MM.1S (cell line): Measurements from ENCODE around the gene PGRMC2.

Experiments used
- DNase-seq: peaks from one replicate; pipeline ENCODE4 v3.0.0-alpha.2; 2015
- H2AFZ ChIP-seq: fragments of 300-600 bp; sonication (generic); 2 replicates; pipeline ENCODE4 v1.6.0; 2016; ENCODE audit warnings: antibody characterized with exemption, low read length
- H3F3A ChIP-seq: fragments of 300-600 bp; sonication (generic); 2 replicates; pipeline ENCODE4 v1.6.1; 2016; ENCODE audit warnings: mild to moderate bottlenecking, antibody characterized with exemption, low read length, moderate library complexity, mixed read lengths; ENCODE audit not compliant: insufficient read depth
- H3K27ac ChIP-seq: fragments of 300-600 bp; sonication (generic); 2 replicates; pipeline ENCODE4 v1.5.1; 2016; ENCODE audit warnings: mild to moderate bottlenecking, low read length
- H3K27me3 ChIP-seq: fragments of 300-600 bp; sonication (generic); replicated peaks from 2 replicates; pipeline ENCODE4 v1.6.0; 2016; ENCODE audit warnings: low read length; ENCODE audit not compliant: insufficient read depth
- H3K36me3 ChIP-seq: fragments of 300-600 bp; sonication (generic); replicated peaks from 2 replicates; pipeline ENCODE4 v1.6.1; 2016; ENCODE audit warnings: mild to moderate bottlenecking, low read length, mixed read lengths; ENCODE audit not compliant: insufficient read depth
- H3K4me1 ChIP-seq: fragments of 300-600 bp; sonication (generic); 2 replicates; pipeline ENCODE4 v1.6.1; 2016; ENCODE audit warnings: low read length, mixed read lengths
- H3K4me2 ChIP-seq: fragments of 300-600 bp; sonication (generic); 2 replicates; pipeline ENCODE4 v1.6.0; 2016; ENCODE audit warnings: low read depth, low read length
- H3K4me3 ChIP-seq: fragments of 300-600 bp; sonication (generic); 2 replicates; pipeline ENCODE4 v1.5.1; 2016; ENCODE audit warnings: low read length, mixed read lengths
- H3K79me2 ChIP-seq: fragments of 300-600 bp; sonication (generic); 2 replicates; pipeline ENCODE4 v1.6.1; 2016; ENCODE audit warnings: mixed run types, low read length, mixed read lengths
- H3K9ac ChIP-seq: fragments of 300-600 bp; sonication (generic); 2 replicates; pipeline ENCODE4 v1.6.1; 2016; ENCODE audit warnings: low read length, mixed read lengths
- H3K9me2 ChIP-seq: fragments of 300-600 bp; sonication (generic); replicated peaks from 2 replicates; pipeline ENCODE4 v1.6.1; 2016; ENCODE audit warnings: mild to moderate bottlenecking, low read length, mixed read lengths; ENCODE audit not compliant: insufficient read depth
- H3K9me3 ChIP-seq: fragments of 300-600 bp; sonication (generic); replicated peaks from 2 replicates; pipeline ENCODE4 v1.6.1; 2016; ENCODE audit warnings: mild to moderate bottlenecking, low read length, mixed read lengths; ENCODE audit not compliant: insufficient read depth
- H4K20me1 ChIP-seq: fragments of 300-600 bp; sonication (generic); 2 replicates; pipeline ENCODE4 v1.6.1; 2016; ENCODE audit warnings: mild to moderate bottlenecking, low read length, moderate library complexity, mixed read lengths; ENCODE audit not compliant: insufficient read depth
- EZH2 ChIP-seq: fragments of 300-600 bp; sonication (generic); optimal IDR thresholded peaks from 2 replicates; pipeline ENCODE3; 2017; ENCODE audit warnings: low read depth, mild to moderate bottlenecking, antibody characterized with exemption, low read length, mixed read lengths
- EZH2phosphoT487 ChIP-seq: fragments of 300-600 bp; sonication (generic); IDR thresholded peaks from 2 replicates; pipeline ENCODE4 v1.6.1; 2018; ENCODE audit warnings: antibody characterized with exemption, low read length
- TF ChIP-seq, protein P1 (sequence below): fragments of 300-600 bp; sonication (generic); IDR thresholded peaks from 2 replicates; pipeline ENCODE4 v1.5.1; 2016; ENCODE audit warnings: antibody characterized with exemption, low read length, mixed read lengths

The PGRMC2 gene

DNA sequence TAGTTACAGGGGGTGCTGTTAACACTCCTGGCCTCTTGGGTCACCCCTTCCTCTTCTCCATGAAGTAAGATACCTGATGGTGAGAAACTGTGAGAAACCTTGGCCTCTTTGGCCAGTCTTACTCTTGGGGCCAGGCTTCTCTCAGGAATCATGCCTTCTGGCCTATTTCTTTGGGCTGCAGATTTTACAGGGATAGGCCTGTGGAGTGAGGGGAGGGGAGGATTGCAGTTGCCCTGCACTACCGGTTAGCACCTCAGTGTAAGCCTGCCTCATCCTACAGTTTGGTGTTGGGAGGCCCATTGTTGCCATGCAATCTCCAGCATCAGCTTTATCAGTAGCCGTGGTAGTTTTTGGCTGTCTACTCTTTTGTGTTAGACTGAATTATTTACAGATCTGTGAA is 7.6 kb upstream of the PGRMC2 start:
- no peak overlapping the region for H3K4me3 ChIP-seq
- H3K4me2 ChIP-seq: no peak overlapping the region
- no peaks in the 10 kb centered on the region for H3K9me3 ChIP-seq
- H3F3A ChIP-seq: no peaks in the 10 kb centered on the region
- no peak overlapping the region for H3K27ac ChIP-seq
- no peak overlapping the region for H2AFZ ChIP-seq
- H4K20me1 ChIP-seq: no peaks in the 10 kb centered on the region
- no peaks in the 10 kb centered on the region for H3K27me3 ChIP-seq
- H3K36me3 ChIP-seq: no peaks in the 10 kb centered on the region
- no peaks in the 10 kb centered on the region for H3K9me2 ChIP-seq
- no peak overlapping the region for H3K9ac ChIP-seq
- no peaks in the 10 kb centered on the region for H3K4me1 ChIP-seq
- no peak for DNase-seq
- no peaks in the 10 kb centered on the region for H3K79me2 ChIP-seq
- TF ChIP-seq EZH2 (no peak), EZH2phosphoT487 (no peak)
- TF ChIP-seq, protein P1, sequence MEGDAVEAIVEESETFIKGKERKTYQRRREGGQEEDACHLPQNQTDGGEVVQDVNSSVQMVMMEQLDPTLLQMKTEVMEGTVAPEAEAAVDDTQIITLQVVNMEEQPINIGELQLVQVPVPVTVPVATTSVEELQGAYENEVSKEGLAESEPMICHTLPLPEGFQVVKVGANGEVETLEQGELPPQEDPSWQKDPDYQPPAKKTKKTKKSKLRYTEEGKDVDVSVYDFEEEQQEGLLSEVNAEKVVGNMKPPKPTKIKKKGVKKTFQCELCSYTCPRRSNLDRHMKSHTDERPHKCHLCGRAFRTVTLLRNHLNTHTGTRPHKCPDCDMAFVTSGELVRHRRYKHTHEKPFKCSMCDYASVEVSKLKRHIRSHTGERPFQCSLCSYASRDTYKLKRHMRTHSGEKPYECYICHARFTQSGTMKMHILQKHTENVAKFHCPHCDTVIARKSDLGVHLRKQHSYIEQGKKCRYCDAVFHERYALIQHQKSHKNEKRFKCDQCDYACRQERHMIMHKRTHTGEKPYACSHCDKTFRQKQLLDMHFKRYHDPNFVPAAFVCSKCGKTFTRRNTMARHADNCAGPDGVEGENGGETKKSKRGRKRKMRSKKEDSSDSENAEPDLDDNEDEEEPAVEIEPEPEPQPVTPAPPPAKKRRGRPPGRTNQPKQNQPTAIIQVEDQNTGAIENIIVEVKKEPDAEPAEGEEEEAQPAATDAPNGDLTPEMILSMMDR: no peak

DNA sequence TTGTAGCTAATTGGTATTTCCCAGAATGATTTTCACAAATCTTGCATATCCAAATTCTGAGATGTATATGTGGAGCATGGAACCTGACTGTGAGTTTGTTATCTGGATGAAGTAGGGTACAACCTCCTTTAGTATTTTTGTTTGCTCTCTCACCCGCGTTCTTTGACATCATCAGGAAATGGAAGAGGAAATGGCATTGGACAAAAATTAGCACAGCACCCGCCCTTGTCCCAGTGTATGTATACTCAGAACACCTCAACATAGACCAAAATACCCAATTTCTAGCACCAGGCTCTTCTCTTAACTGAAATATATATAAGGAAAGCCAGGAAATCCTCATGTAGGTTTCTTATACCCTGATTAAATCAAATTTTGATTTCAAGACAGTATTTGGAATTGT is 6.9 kb upstream of the PGRMC2 start:
- TF ChIP-seq EZH2phosphoT487: no peak

DNA sequence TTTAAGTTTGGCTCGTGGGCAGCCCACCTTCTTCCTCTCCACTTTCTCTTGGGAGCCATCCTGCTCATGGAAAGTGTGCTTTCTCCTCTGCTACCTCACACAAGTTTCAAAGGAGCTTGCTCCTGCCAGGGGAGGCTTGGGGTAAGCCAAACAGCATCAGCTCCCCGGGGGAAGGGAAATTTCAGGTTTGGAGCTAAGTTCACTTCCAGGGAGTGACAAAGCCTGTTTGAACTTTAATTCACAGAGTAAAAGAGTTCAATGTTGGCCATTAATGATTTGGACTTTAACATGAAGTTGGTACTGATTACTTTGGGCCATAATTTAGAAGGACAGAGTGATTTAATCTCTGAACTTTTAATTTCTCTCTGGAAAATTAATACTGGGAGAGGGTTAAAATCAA is 4.7 kb upstream of the PGRMC2 start:
- TF ChIP-seq EZH2phosphoT487: no peak
- TF ChIP-seq, protein P1: no peak
- no peak for TF ChIP-seq EZH2
- peaks cover 5% of the 10 kb centered on the region for H3F3A ChIP-seq
- H3K9me3 ChIP-seq: no peaks in the 10 kb centered on the region
- DNase-seq: no peak
- no peaks in the 10 kb centered on the region for H3K36me3 ChIP-seq
- no peaks in the 10 kb centered on the region for H4K20me1 ChIP-seq
- no peak overlapping the region for H3K4me3 ChIP-seq
- no peaks in the 10 kb centered on the region for H3K27me3 ChIP-seq
- no peak overlapping the region for H3K9ac ChIP-seq
- peaks cover 8% of the 10 kb centered on the region; the same call in 1 of the 2 replicates for H3K79me2 ChIP-seq
- H3K4me1 ChIP-seq: peaks cover 5% of the 10 kb centered on the region; the same call in 1 of the 2 replicates
- H3K4me2 ChIP-seq: no peak overlapping the region
- no peak overlapping the region for H3K27ac ChIP-seq
- no peak overlapping the region for H2AFZ ChIP-seq
- H3K9me2 ChIP-seq: no peaks in the 10 kb centered on the region

More for the DNA sequence above, 6.9 kb upstream of the PGRMC2 start:
- Histone ChIP-seq H3K9me3 (no peaks in the 10 kb centered on the region), H2AFZ (no peak overlapping the region), H3K79me2 (no peaks in the 10 kb centered on the region), H3K4me3 (no peak overlapping the region), H3K9me2 (no peaks in the 10 kb centered on the region), H3F3A (no peaks in the 10 kb centered on the region), H3K4me1 (no peaks in the 10 kb centered on the region), H3K27me3 (no peaks in the 10 kb centered on the region), H3K4me2 (no peak overlapping the region), H3K27ac (no peak overlapping the region), H3K9ac (no peak overlapping the region), H3K36me3 (no peaks in the 10 kb centered on the region), H4K20me1 (no peaks in the 10 kb centered on the region)
- DNase-seq: no peak

DNA sequence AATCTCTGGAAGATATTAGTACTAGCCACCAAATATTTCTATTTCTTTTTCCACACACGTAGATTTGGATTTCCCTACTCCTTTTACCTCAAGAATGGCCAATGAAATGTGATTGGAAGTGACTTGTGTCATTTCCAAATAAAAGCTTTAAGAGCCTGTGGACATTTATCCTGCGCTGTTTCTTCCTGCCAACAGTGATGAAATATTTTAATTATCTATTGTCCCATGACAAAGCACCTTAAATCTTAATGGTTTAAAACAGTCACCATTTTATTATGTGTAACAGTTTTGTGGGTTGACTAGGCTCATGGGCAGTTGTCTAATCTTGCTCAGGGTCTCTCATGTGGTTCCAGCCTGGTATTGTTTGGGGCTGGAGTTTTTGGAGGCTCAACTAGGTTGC is 3.5 kb upstream of the PGRMC2 start:
- TF ChIP-seq EZH2 (no peak), EZH2phosphoT487 (no peak)
- TF ChIP-seq, protein P1: no peak
- DNase-seq: no peak
- H3K4me2 ChIP-seq: no peak overlapping the region
- no peak overlapping the region for H3K4me3 ChIP-seq
- no peaks in the 10 kb centered on the region for H4K20me1 ChIP-seq
- H3K79me2 ChIP-seq: peaks cover 20% of the 10 kb centered on the region
- H3K9me2 ChIP-seq: no peaks in the 10 kb centered on the region
- no peaks in the 10 kb centered on the region for H3K9me3 ChIP-seq
- no peaks in the 10 kb centered on the region for H3K36me3 ChIP-seq
- no peak overlapping the region for H3K27ac ChIP-seq
- peaks cover 5% of the 10 kb centered on the region; the same call in 1 of the 2 replicates for H3K4me1 ChIP-seq
- H3F3A ChIP-seq: peaks cover 5% of the 10 kb centered on the region
- no peak overlapping the region for H3K9ac ChIP-seq
- no peak overlapping the region for H2AFZ ChIP-seq
- no peaks in the 10 kb centered on the region for H3K27me3 ChIP-seq
